Measurements from ENCODE around the gene N4BP2L2. TPM values are rescaled to one million over a fixed set of nuclear protein-coding genes. Genes with fewer than 3 reads are reported as not detected.
A peak's percentile ranks its signal among the peaks of the same experiment; 100 is the strongest.

The N4BP2L2 gene
- total and polyA plus RNA-seq, 2 of the 13 experiments (the other 11 are each of a cell fraction or from before 2014, with no cell fraction given) = 58.9 to 81.2 TPM

DNA sequence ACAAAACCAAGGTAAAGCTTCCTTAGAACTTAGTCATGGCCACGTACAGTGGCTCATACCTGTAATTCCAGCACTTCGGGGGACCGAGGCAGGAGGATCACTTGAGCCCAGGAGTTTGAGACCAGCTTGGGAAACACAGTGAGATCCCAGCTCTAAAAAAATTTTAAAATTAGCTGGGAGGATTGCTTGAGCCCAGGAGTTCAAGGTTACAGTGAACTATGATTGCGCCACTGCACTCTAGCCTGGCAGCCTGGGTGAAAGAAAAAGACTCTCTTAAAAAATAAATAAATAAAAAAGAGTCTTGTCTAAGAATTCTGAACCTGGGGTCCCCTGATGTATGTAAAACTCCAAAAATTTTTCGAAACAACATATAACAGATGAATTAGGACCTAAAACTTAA is 34.9 kb downstream of the N4BP2L2 start (continued):
- no peak for TF ChIP-seq TFDP1 (CRISPR knock-in tag; IDR thresholded peaks at IDR 0.05; ENCODE audit: borderline replicate concordance)
- no peak for TF ChIP-seq HOXA7 (CRISPR knock-in tag; IDR thresholded peaks at IDR 0.05)
- TF ChIP-seq EP300 (IDR thresholded peaks at IDR 0.05; ENCODE audit: low read depth in 2 of 2, low read length in 2 of 2) = peak in 1 of 2 experiments; percentile 46; a peak in 1 of 4 replicates
- no peak for TF ChIP-seq EP300 (CRISPR knock-in tag; IDR thresholded peaks at IDR 0.05; ENCODE audit: borderline replicate concordance)
- no peak for TF ChIP-seq MLLT10 (CRISPR knock-in tag; IDR thresholded peaks at IDR 0.05)
- no peak for TF ChIP-seq ZNF709 (CRISPR knock-in tag; IDR thresholded peaks at IDR 0.05)
- TF ChIP-seq SOX13 (IDR thresholded peaks at IDR 0.05) = no peak
- peak in 1 of 2 experiments; percentile 49; a peak in 2 of 4 replicates for TF ChIP-seq SOX13 (CRISPR knock-in tag; conservative IDR thresholded peaks at IDR 0.05 in 1 of 2, IDR thresholded peaks at IDR 0.05 in 1 of 2)
- 0 out of 2 replicates have a peak, but pooled peaks have one; percentile 15 for TF ChIP-seq SIX1 (CRISPR knock-in tag; IDR thresholded peaks at IDR 0.05; ENCODE audit: borderline replicate concordance)
- peak; percentile 76; the same call in 1 of the 2 replicates for TF ChIP-seq AHDC1 (CRISPR knock-in tag; IDR thresholded peaks at IDR 0.05; ENCODE audit: borderline replicate concordance)
- TF ChIP-seq SPEN (CRISPR knock-in tag; IDR thresholded peaks at IDR 0.05; ENCODE audit: low read depth) = no peak
- no peak; the same call in 1 of the 2 replicates for TF ChIP-seq HOXA3 (CRISPR knock-in tag; IDR thresholded peaks at IDR 0.05)
- TF ChIP-seq ZBTB8A (CRISPR knock-in tag; IDR thresholded peaks at IDR 0.05; ENCODE audit: borderline replicate concordance, low read depth) = no peak
- peak; percentile 84 for TF ChIP-seq CEBPB (IDR thresholded peaks at IDR 0.05; ENCODE audit: borderline replicate concordance, low read depth, low read length)
- peak; percentile 47 for TF ChIP-seq NCOA2 (CRISPR knock-in tag; IDR thresholded peaks at IDR 0.05)
- TF ChIP-seq SIX4 (CRISPR knock-in tag; IDR thresholded peaks at IDR 0.05) = no peak
- TF ChIP-seq, protein P1, sequence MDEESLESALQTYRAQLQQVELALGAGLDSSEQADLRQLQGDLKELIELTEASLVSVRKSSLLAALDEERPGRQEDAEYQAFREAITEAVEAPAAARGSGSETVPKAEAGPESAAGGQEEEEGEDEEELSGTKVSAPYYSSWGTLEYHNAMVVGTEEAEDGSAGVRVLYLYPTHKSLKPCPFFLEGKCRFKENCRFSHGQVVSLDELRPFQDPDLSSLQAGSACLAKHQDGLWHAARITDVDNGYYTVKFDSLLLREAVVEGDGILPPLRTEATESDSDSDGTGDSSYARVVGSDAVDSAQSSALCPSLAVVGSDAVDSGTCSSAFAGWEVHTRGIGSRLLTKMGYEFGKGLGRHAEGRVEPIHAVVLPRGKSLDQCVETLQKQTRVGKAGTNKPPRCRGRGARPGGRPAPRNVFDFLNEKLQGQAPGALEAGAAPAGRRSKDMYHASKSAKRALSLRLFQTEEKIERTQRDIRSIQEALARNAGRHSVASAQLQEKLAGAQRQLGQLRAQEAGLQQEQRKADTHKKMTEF (CRISPR knock-in tag; IDR thresholded peaks at IDR 0.05) = peak; percentile 61
- no peak for TF ChIP-seq U2AF2 (IDR thresholded peaks at IDR 0.05; ENCODE audit: low read depth, low read length)
- TF ChIP-seq CBX2 (IDR thresholded peaks at IDR 0.05; ENCODE audit: low read depth, low read length) = no peak
- TF ChIP-seq CBX2 (CRISPR knock-in tag; IDR thresholded peaks at IDR 0.05; ENCODE audit: low read depth) = no peak
- peak; percentile 21; the same call in 1 of the 2 replicates for TF ChIP-seq FOSL2 (CRISPR knock-in tag; IDR thresholded peaks at IDR 0.05)
- no peak for TF ChIP-seq ZNF615 (CRISPR knock-in tag; IDR thresholded peaks at IDR 0.05; ENCODE audit: borderline replicate concordance)
- TF ChIP-seq PHF5A (CRISPR knock-in tag; IDR thresholded peaks at IDR 0.05; ENCODE audit: low read depth, unreplicated experiment) = no peak
- no peak for TF ChIP-seq ZFP82 (CRISPR knock-in tag; IDR thresholded peaks at IDR 0.05; ENCODE audit: borderline replicate concordance)
- peak; percentile 61 for TF ChIP-seq GATAD2A (CRISPR knock-in tag; IDR thresholded peaks at IDR 0.05)
